GM23338 (cell line): Measurements from ENCODE around the gene MYH10. TPM values are rescaled to one million over a fixed set of nuclear protein-coding genes. Genes with fewer than 3 reads are reported as not detected.

ENCODE experiments used
- ATAC-seq: fragments of 200-7000 bp; cut with Tn5 transposase; 3 replicates; pipeline ENCODE4 v1.9.1; 2020
- DNase-seq: peaks from one replicate; pipeline ENCODE4 v3.0.0-alpha.2; 2015; ENCODE audit warnings: low spot score
- H2AFZ ChIP-seq: fragments of 200-600 bp; sonication (generic); 2 replicates; pipeline ENCODE4 v1.8.0; 2016; ENCODE audit warnings: antibody characterized with exemption, mild to moderate bottlenecking, moderate library complexity
- H3F3A ChIP-seq: fragments of 200-600 bp; sonication (generic); replicated peaks from 2 replicates; pipeline ENCODE4 v1.8.0; 2017; ENCODE audit warnings: antibody characterized with exemption, mixed run types, low read depth
- H3K27ac ChIP-seq: fragments of 200-600 bp; sonication (generic); 2 replicates; pipeline ENCODE4 v1.6.1; 2016; ENCODE audit warnings: low read depth
- H3K27me3 ChIP-seq: fragments of 200-600 bp; sonication (generic); 2 replicates; pipeline ENCODE4 v1.8.0; 2016; ENCODE audit warnings: mild to moderate bottlenecking, mixed run types, moderate library complexity; ENCODE audit not compliant: insufficient read depth
- H3K36me3 ChIP-seq: fragments of 200-600 bp; sonication (generic); 2 replicates; pipeline ENCODE4 v1.8.0; 2016; ENCODE audit warnings: mild to moderate bottlenecking; ENCODE audit not compliant: insufficient read depth
- H3K4me1 ChIP-seq: fragments of 200-600 bp; sonication (generic); 2 replicates; pipeline ENCODE4 v1.8.0; 2016; ENCODE audit warnings: mild to moderate bottlenecking, moderate library complexity; ENCODE audit not compliant: insufficient read depth
- H3K4me2 ChIP-seq: fragments of 200-600 bp; sonication (generic); 2 replicates; pipeline ENCODE4 v1.7.1; 2017; ENCODE audit warnings: mixed run types
- H3K4me3 ChIP-seq: fragments of 200-600 bp; sonication (generic); 2 replicates; pipeline ENCODE4 v1.6.1; 2016; ENCODE audit warnings: mixed run types
- H3K79me2 ChIP-seq: fragments of 200-600 bp; sonication (generic); replicated peaks from 2 replicates; pipeline ENCODE4 v1.8.0; 2017; ENCODE audit warnings: mild to moderate bottlenecking; ENCODE audit not compliant: insufficient read depth
- H3K9me2 ChIP-seq: fragments of 200-600 bp; sonication (generic); 2 replicates; pipeline ENCODE4 v1.8.0; 2017; ENCODE audit not compliant: insufficient read depth
- H4K20me1 ChIP-seq: fragments of 200-600 bp; sonication (generic); replicated peaks from 2 replicates; pipeline ENCODE4 v1.8.0; 2017; ENCODE audit warnings: mild to moderate bottlenecking; ENCODE audit not compliant: insufficient read depth
- H3K27ac Mint-ChIP-seq: 2 replicates; pipeline ENCODE4 v1.8.0; 2020; ENCODE audit warnings: inconsistent platforms, mild to moderate bottlenecking, moderate library complexity, mixed read lengths
- H3K27me3 Mint-ChIP-seq: 3 replicates; pipeline ENCODE4 v1.8.0; 2022; ENCODE audit warnings: low read depth, mild to moderate bottlenecking, moderate library complexity, mixed read lengths, inconsistent platforms; ENCODE audit not compliant: insufficient read depth, poor library complexity
- H3K36me3 Mint-ChIP-seq: 3 replicates; pipeline ENCODE4 v1.8.0; 2021; ENCODE audit warnings: low read depth, mild to moderate bottlenecking, inconsistent platforms, moderate library complexity, mixed read lengths
- H3K4me1 Mint-ChIP-seq: 3 replicates; pipeline ENCODE4 v1.8.0; 2020; ENCODE audit warnings: mild to moderate bottlenecking, inconsistent platforms, mixed read lengths
- H3K4me3 Mint-ChIP-seq: 3 replicates; pipeline ENCODE4 v1.8.0; 2021; ENCODE audit warnings: moderate library complexity, mild to moderate bottlenecking, inconsistent platforms, mixed read lengths
- H3K9me3 Mint-ChIP-seq: 3 replicates; pipeline ENCODE4 v1.8.0; 2020; ENCODE audit warnings: moderate library complexity, mild to moderate bottlenecking, inconsistent platforms, mixed read lengths
- CREB1 ChIP-seq: fragments of 250-450 bp; sonication (Bioruptor Pico); IDR thresholded peaks from 2 replicates; pipeline ENCODE4 v1.5.0; 2020; ENCODE audit warnings: low read depth, mild to moderate bottlenecking, moderate library complexity
- CTCF ChIP-seq, 2 experiments: fragments of 200-600 bp in 1 of 2; sonication (generic) in 1 of 2; conservative IDR thresholded peaks; 2 replicates each; pipeline versions ENCODE4 v1.5.1 to v1.6.1; 2016 to 2017; ENCODE audit warnings: antibody characterized with exemption in 2 of 2, low read depth in 2 of 2, mild to moderate bottlenecking in 2 of 2, moderate library complexity in 1 of 2
- EZH2phosphoT487 ChIP-seq: fragments of 200-600 bp; sonication (generic); IDR thresholded peaks from one replicate; pipeline ENCODE4 v1.8.1; 2018; ENCODE audit warnings: antibody characterized with exemption; ENCODE audit not compliant: unreplicated experiment
- JUNB ChIP-seq: IDR thresholded peaks from one replicate; pipeline ENCODE4 v1.6.1; 2016; ENCODE audit warnings: antibody characterized with exemption; ENCODE audit not compliant: unreplicated experiment
- STAT1 ChIP-seq: IDR thresholded peaks from one replicate; pipeline ENCODE4 v1.6.1; 2016; ENCODE audit warnings: antibody characterized with exemption; ENCODE audit not compliant: unreplicated experiment
- ZNF331 ChIP-seq: fragments of 250-450 bp; sonication (Bioruptor Pico); IDR thresholded peaks from 2 replicates; pipeline ENCODE4 v1.5.0; 2020; ENCODE audit warnings: low read depth, mild to moderate bottlenecking, moderate library complexity
- ZNF462 ChIP-seq: fragments of 250-450 bp; sonication (Bioruptor Pico); IDR thresholded peaks from 2 replicates; pipeline ENCODE4 v1.5.0; 2020; ENCODE audit warnings: mild to moderate bottlenecking, moderate library complexity
- polyA plus RNA-seq: library from polyadenylated mRNA; unstranded; fragments of >200 nt; fragmentation: Nextera tagmentation; extraction: Ambion mirVana; gene quantifications from 2 replicates; pipeline ENCODE4 v1.2.1, GENCODE V29; 2016
- total RNA-seq: library from RNA; depleted of rRNA; stranded (reverse); fragments of >200 nt; shearing (Covaris generic); gene quantifications from 2 replicates; pipeline ENCODE4 v1.2.3, GENCODE V29; 2014
- TF ChIP-seq, protein P1 (sequence below): IDR thresholded peaks from one replicate; pipeline ENCODE4 v1.6.1; 2018; ENCODE audit warnings: antibody characterized with exemption; ENCODE audit not compliant: unreplicated experiment

The MYH10 gene
- total and polyA plus RNA-seq, 2 experiments from 2014 or later: 89.5 to 230 TPM

DNA sequence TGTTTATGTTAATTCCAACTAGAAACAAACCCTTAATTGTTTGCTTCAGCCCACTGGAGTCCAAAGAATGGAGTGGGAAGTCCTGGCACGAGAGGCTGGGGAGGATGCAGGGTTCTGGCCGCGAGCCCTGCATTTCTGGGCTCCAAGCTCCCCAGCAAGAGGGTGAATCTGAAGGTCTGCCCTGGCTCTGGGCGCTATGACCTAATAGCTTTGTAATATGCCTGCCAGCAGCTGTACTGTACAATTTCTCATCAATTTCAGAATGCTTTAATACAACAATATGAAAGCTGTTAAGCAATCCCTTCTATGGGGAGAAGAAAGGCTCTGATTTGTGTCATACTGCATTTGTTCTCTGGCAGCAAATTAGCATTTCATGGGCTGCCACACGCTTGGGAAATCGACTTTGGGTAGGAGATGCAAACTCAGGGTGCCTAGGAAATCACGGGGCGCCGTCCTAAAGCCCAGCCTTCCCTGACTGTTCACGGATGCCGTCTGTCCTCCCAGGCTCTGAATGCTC is 151.0 kb downstream of the MYH10 start:
- Histone ChIP-seq H3K9me2 (no peaks in the 10 kb centered on the region), H3K4me2 (no peak overlapping the region), H3K36me3 (peaks cover 75% of the 10 kb centered on the region), H3K27ac (no peak overlapping the region), H4K20me1 (peaks cover 18% of the 10 kb centered on the region), H3K27me3 (no peaks in the 10 kb centered on the region), H3K79me2 (no peaks in the 10 kb centered on the region), H3F3A (peaks cover 15% of the 10 kb centered on the region; the same call in 1 of the 2 replicates), H3K4me1 (no peaks in the 10 kb centered on the region), H2AFZ (no peak overlapping the region), H3K4me3 (no peak overlapping the region)
- no peaks in the 10 kb centered on the region for H3K4me1 Mint-ChIP-seq
- H3K4me3 Mint-ChIP-seq: no peak overlapping the region
- H3K36me3 Mint-ChIP-seq: peaks cover 97% of the 10 kb centered on the region
- no peak overlapping the region for H3K27ac Mint-ChIP-seq
- H3K9me3 Mint-ChIP-seq: no peaks in the 10 kb centered on the region
- no peak for TF ChIP-seq ZNF462 (CRISPR knock-in tag)
- ATAC-seq (no peak), DNase-seq (no peak)
- H3K27me3 Mint-ChIP-seq: peaks cover 8% of the 10 kb centered on the region

DNA sequence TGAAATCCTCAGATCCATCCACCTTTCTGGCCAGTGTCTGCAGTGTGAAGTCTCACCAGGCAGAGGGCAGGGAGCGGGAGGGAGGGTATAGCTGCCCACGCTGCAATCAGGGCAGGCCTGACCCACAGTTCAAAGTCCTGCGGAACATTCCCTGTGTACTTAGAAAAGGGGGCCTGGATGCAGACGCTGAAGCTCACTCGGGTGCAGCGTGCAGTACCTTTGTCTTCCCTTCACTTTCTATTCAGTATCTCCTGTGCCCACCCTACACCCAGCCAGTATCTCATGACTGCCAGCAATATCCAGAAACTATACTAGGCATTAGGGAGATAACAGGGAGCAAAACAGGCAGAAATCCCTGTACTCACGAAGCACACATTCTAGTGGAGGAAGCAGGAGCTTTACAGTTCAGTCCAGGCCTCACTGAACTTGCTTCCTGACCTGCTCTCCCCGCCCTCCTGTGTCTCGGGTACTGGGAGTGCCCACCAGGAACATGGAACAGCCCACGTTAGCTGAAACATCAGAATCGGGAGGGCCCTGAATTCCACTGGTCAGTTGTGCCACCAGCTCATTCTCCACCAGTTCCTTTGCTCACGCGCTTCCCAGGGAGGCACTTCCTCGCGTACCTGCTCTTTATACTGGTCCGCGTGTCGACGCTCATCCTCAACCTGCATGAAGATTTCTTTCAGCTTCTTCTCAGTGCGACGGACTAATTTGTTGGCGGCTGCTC is 152.6 kb downstream of the MYH10 start:
- no peak for DNase-seq
- no peak overlapping the region for H3K27ac Mint-ChIP-seq
- H4K20me1 ChIP-seq: peaks cover 13% of the 10 kb centered on the region
- TF ChIP-seq CREB1 (CRISPR knock-in tag): no peak
- no peak for TF ChIP-seq EZH2phosphoT487
- no peak for TF ChIP-seq ZNF331
- no peak for TF ChIP-seq JUNB
- TF ChIP-seq, protein P1, sequence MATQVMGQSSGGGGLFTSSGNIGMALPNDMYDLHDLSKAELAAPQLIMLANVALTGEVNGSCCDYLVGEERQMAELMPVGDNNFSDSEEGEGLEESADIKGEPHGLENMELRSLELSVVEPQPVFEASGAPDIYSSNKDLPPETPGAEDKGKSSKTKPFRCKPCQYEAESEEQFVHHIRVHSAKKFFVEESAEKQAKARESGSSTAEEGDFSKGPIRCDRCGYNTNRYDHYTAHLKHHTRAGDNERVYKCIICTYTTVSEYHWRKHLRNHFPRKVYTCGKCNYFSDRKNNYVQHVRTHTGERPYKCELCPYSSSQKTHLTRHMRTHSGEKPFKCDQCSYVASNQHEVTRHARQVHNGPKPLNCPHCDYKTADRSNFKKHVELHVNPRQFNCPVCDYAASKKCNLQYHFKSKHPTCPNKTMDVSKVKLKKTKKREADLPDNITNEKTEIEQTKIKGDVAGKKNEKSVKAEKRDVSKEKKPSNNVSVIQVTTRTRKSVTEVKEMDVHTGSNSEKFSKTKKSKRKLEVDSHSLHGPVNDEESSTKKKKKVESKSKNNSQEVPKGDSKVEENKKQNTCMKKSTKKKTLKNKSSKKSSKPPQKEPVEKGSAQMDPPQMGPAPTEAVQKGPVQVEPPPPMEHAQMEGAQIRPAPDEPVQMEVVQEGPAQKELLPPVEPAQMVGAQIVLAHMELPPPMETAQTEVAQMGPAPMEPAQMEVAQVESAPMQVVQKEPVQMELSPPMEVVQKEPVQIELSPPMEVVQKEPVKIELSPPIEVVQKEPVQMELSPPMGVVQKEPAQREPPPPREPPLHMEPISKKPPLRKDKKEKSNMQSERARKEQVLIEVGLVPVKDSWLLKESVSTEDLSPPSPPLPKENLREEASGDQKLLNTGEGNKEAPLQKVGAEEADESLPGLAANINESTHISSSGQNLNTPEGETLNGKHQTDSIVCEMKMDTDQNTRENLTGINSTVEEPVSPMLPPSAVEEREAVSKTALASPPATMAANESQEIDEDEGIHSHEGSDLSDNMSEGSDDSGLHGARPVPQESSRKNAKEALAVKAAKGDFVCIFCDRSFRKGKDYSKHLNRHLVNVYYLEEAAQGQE: no peak
- TF ChIP-seq STAT1: no peak
- TF ChIP-seq CTCF (conservative IDR thresholded peaks at IDR 0.05; ENCODE audit: low read depth in 2 of 2): no peak

More for the DNA sequence above, 152.6 kb downstream of the MYH10 start:
- peaks cover 12% of the 10 kb centered on the region for H3K27me3 Mint-ChIP-seq
- no peak overlapping the region for H3K4me3 Mint-ChIP-seq
- H3K4me2 ChIP-seq: no peak overlapping the region
- H3K4me3 ChIP-seq: no peak overlapping the region
- no peaks in the 10 kb centered on the region for H3K4me1 Mint-ChIP-seq
- no peaks in the 10 kb centered on the region for H3K4me1 ChIP-seq
- H3K36me3 Mint-ChIP-seq: peaks cover 99% of the 10 kb centered on the region
- no peaks in the 10 kb centered on the region for H3K9me2 ChIP-seq
- H3K27me3 ChIP-seq: no peaks in the 10 kb centered on the region
- ATAC-seq: no peak
- peaks cover 18% of the 10 kb centered on the region; the same call in 1 of the 2 replicates for H3F3A ChIP-seq
- no peak overlapping the region for H3K27ac ChIP-seq
- peaks cover 66% of the 10 kb centered on the region for H3K36me3 ChIP-seq
- no peaks in the 10 kb centered on the region for H3K9me3 Mint-ChIP-seq
- no peaks in the 10 kb centered on the region for H3K79me2 ChIP-seq
- H2AFZ ChIP-seq: no peak overlapping the region
